ENCODE data around the gene VAT1L.

DNA sequence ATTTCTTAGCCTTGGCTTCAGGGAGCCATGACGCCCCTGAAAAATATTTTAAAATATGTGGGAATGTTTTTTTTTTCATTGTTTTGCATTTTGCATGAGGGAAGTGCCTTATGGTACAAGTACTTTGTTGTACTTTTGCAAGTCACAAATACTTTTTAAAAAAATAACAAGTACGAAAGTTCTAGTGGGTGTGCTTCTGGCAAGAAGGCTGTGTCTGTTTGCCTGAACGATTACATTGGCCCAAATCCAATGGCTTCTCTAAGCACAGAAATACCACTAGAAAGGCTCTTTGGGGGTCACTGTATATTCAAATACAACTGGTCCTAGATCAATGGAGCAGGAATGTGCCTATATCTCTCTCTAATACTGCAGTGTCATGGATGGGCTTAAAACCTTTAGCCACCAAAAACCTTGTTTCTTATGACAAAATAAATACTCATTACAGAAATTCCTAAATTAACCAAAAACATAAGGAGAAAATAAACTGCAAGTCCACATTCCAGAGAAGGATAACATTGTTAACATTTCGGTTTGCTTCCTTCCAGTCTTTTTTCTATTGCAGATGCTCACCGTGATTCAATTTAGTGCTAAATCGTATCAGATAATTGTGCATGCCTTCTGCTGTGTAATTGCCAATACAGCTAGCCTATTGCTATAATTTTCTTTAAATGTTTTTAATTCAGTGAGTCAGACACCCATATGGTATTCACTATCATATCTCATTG is 97.4 kb downstream of the VAT1L start:
- TF ChIP-seq, protein P1, sequence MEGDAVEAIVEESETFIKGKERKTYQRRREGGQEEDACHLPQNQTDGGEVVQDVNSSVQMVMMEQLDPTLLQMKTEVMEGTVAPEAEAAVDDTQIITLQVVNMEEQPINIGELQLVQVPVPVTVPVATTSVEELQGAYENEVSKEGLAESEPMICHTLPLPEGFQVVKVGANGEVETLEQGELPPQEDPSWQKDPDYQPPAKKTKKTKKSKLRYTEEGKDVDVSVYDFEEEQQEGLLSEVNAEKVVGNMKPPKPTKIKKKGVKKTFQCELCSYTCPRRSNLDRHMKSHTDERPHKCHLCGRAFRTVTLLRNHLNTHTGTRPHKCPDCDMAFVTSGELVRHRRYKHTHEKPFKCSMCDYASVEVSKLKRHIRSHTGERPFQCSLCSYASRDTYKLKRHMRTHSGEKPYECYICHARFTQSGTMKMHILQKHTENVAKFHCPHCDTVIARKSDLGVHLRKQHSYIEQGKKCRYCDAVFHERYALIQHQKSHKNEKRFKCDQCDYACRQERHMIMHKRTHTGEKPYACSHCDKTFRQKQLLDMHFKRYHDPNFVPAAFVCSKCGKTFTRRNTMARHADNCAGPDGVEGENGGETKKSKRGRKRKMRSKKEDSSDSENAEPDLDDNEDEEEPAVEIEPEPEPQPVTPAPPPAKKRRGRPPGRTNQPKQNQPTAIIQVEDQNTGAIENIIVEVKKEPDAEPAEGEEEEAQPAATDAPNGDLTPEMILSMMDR (conservative IDR thresholded peaks at IDR 0.05 in 1 of 2, IDR thresholded peaks at IDR 0.05 in 1 of 2; ENCODE audit: low read depth in 1 of 2, low read length in 2 of 2): no peak
- no peak for TF ChIP-seq EZH2 (IDR thresholded peaks at IDR 0.05; ENCODE audit: low read length, missing control alignments)
